ENCODE measurements around the gene CCDC33.

DNA sequence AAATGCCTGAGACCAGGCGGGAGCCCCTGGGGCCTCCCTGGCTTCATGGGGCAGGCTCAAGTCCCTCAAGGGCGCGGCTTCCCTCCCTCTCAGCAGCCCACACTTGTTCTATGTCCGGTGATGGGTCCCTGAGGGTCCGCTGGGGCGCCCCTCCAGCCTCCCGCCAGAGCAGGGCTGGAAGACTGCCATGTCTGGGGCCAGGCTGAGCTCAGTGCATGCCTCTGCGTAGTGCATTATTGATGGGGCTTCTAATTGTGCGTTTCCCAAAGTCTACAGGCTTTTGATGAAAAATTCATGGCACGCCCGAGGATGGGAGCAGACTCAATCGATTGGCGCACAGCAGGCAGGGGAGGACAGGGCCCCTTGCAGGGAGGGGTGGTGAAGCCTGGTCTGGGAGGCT is 80.0 kb downstream of the CCDC33 start:
- TF ChIP-seq, protein P1, sequence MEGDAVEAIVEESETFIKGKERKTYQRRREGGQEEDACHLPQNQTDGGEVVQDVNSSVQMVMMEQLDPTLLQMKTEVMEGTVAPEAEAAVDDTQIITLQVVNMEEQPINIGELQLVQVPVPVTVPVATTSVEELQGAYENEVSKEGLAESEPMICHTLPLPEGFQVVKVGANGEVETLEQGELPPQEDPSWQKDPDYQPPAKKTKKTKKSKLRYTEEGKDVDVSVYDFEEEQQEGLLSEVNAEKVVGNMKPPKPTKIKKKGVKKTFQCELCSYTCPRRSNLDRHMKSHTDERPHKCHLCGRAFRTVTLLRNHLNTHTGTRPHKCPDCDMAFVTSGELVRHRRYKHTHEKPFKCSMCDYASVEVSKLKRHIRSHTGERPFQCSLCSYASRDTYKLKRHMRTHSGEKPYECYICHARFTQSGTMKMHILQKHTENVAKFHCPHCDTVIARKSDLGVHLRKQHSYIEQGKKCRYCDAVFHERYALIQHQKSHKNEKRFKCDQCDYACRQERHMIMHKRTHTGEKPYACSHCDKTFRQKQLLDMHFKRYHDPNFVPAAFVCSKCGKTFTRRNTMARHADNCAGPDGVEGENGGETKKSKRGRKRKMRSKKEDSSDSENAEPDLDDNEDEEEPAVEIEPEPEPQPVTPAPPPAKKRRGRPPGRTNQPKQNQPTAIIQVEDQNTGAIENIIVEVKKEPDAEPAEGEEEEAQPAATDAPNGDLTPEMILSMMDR (IDR thresholded peaks at IDR 0.05) = no peak
- TF ChIP-seq POLR2A (IDR thresholded peaks at IDR 0.05) = no peak

Data from uterus (tissue), 2 donors.